ENCODE results near the gene JHY.
A peak's percentile ranks its signal among the peaks of the same experiment; 100 is the strongest.
"Not testable (repeated sequence)": the region's sequence is repeated elsewhere in the genome, so short reads cannot be mapped to it uniquely, and the experiment has no call there.

Gene JHY

DNA sequence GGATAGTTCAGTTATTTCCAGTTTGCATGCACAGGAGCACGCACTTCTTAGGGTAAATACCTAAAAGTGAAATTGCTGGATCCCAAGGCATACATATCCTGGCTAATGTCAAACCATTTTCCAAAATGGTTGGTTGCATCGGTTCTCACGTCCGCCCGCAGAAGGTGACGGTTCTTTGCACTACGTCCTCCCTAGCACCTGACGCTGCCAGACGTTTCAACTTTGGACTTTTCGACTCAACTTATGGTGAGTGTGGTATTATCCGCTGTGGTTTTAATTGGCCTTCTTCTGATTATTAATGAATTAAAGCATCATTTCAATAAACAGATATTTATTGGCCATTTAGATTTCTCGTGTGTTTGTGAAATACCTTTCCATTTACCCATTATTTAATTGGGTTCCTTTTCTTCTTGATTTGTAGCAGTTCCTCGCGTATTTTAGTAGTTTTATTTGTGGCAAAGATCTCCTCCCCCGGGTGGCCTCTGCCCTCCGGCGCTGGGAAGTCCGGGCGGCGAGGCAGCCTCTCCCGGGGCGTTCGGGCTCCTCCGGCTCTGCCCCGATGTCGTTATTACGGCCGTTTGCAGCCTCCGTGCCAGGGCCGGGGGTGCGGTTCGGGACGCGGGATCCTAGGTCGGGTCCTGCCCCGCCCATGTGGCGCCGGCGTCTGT is at the start of gene JHY:
TSS of gene JHY (plus strand) at position 571 of the 668 bp plus-strand sequence. CDS start 3,091 bp downstream, outside the sequence.
- DNase-seq (ENCODE audit: low read depth) = peak; percentile 34

DNA sequence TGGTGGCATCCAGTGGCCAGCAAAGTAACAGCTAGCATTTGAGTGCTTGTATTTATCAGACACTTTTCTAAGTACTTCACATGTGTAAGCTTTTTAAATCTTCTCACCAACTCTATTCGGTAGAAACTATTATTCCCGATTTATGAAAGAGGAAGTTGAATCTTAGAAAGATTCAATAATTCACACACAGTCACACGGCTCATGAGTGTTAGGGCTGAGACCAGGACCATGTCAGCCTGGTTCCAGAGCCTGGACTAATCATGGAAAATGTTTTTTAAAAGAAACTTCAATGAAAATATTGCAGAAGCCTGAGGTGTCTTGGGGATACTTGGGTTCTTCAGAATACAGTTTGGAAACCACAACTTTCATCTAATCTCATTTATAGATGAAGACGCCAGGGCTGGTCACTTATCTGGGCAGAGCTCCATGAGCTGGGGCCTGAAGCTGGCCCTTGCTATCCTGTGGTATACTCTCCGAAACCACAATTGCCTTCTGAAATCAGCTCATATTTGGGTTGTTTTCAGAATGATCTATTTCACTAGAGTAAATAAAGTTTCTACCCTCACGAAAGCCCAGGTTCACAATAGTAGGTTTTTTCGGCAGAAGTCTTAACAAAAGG is 48.6 kb upstream of the JHY start:
- DNase-seq (ENCODE audit: low read depth) = no peak

DNA sequence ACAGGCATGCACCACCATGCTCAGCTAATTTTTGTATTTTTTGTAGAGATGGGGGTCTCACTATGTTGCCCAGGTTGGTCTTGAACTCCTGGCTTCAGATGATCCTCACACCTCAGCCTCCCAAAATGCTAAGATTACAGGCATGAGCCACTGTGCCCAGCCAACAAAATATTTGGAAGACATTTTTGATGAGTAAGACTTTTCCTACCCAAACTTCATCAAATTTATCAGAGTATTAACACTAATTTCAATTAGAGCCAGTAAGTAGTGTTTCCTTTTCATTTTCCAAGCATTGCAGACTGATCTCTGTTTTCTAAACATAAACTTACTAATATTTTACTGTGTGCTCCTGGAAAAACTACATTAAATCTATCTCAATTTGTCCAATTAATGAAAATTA is 45.6 kb upstream of the JHY start:
- no peak for DNase-seq (ENCODE audit: low read depth)

DNA sequence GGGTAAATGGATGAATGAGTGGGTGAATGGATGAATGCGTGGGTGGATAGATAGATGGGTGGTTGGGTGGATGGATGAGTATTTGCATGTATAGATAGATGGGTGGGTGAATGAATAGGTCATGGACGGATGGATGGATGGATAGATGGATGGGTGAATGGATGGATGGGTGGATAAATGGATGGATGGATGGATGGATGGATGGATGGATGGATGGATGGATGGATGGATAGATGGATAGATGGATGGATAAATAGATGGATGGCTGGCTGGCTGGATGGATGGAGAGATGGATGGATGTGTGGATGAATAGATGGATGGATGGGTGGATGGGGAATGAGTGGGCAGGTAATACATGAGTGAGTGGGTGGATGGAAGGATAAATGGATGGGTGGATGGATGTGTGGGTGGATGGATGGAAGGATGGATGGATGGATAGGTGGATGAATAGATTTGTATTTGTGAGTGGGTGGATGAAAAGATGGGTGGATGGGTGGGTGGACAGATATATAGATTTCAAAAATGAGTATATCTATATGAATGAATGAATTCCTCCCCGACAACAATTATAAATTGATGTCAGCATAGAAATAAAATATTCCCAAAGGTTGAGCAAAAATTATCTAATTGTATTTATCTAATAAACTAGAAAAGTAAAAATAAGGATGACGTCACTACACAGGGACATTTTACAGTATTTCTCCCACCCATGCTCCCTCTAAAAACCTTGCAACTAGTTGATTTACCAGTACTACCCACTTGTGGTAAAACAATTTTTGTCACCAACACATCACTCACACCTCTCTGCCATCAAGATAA is 44.8 kb upstream of the JHY start:
- no peak for DNase-seq (ENCODE audit: low read depth)

DNA sequence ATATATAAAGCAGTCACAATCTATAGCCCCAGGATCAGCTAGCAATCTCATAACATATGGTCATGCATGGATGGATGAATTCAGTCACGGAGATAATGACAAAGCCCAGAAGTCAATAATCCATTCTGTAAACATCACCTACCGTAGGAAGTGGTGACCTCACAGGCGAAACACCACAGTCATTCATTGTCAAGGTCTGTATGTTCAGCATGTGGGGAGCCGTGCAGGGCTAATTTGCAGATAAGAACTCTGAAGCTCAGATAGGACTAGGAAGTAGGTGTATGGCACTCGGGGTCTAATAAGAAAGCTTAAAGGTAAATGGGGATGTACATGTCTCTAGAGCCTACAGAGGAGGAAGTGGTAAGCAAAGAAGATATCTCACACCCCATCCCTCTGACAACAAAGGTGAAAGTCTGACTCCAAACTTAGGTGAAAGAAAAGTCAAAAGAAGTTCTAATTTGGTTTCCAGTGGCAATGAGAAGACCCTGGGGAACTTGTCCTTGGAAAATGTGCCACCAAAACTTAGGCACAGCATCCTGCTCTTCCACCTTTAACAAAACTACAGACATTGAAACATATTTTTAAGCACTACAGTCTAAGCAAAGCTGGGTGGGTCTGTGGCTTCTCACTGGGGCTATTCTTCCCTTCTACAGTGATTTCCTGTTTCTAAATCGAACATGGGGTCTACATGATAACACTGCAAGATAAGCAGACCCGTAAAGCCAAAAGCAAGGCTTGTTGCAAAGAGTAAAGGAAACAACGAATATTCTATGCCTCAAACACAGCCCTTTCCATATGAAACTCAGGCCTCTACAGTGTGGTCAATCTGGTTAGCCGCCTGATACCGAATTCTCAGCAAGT is 39.0 kb upstream of the JHY start:
- DNase-seq (ENCODE audit: low read depth) = peak; percentile 36

DNA sequence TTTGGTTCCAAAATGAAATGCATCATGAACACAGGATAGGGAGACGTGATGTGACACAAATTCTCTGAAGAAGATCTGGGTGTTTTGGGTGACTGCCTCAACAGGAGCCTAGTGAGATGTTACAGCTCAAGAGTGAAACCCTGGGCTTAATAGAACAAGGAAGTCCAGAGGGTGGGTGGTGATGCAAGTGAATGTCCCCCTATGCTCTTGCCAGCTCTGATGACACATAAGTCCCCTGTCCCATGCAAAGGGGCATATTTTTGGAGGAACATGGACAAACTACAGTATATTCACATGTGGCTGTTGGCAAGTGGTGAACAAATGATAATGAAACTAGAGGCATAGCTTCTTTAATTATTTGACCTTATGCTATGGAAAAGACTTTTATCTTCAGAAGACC is 35.1 kb upstream of the JHY start:
- DNase-seq (ENCODE audit: low read depth) = no peak

DNA sequence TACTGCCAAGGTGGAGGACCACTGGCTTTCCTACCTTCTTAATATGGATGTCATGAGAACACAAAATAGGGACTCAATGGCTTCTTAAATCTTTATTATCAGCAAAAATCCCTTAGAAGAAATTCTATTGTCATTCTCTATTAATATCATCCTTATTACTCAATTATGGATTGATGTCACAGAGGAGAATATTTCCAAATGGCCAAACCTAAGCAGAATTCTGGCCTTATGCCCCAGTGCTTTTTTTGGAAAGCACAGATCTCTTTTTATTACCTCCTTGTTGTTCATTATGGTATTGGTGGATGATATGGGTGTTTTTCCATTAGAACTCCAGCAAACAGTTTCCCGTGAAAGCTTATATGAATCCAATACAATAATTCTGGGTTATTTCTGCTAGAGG is 34.4 kb upstream of the JHY start:
- no peak for DNase-seq (ENCODE audit: low read depth)

DNA sequence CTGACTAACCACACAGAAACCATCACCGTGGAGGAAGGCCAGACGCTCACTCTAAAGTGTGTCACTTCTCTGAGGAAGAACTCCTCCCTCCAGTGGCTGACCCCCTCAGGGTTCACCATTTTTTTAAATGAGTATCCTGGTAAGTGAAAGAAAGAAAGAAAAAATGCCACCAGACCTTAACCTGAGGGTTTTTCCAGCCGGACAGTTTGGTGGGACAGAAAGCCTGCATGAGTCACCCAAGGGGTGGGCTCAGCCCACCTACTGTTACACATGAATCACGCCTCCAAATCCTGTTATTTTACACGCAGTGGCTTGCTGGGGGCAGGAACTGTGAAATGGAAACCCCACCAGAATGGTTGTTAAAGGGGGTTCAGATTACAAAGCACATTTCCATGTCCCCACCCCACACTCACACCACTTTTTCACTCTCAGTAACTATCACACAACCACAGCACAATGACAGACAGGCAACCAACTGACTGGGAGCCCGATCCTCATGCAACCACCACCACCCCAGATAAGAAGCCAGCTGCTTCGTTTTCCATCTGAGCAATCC is 32.4 kb upstream of the JHY start:
- DNase-seq (ENCODE audit: low read depth) = peak; percentile 42

DNA sequence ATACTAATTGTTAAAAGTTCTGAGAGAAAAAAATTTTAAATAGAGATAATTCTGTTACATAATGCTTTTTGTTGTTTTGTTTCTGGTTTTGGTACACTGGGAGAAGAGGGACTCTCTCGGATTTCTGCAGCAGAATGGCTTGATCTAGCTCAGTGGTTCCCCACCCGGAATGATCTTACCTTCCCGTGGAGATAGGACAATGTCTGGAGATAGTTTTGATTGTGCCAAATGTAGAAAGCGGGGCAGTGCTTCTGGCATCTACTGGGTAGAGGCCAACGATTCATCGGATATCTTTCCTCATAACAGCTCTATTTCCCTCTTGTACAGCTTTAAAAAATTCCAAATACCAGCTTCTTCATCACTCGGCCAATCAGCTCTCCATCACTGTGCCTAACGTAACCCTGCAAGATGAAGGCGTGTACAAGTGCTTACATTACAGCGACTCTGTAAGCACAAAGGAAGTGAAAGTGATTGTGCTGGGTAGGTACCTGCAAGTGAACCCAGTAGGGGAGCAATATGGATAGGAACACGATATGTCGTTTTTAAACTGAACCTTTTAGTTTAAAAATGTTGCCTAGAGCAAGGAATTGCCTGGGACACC is 31.1 kb upstream of the JHY start:
- no peak for DNase-seq (ENCODE audit: low read depth)

DNA sequence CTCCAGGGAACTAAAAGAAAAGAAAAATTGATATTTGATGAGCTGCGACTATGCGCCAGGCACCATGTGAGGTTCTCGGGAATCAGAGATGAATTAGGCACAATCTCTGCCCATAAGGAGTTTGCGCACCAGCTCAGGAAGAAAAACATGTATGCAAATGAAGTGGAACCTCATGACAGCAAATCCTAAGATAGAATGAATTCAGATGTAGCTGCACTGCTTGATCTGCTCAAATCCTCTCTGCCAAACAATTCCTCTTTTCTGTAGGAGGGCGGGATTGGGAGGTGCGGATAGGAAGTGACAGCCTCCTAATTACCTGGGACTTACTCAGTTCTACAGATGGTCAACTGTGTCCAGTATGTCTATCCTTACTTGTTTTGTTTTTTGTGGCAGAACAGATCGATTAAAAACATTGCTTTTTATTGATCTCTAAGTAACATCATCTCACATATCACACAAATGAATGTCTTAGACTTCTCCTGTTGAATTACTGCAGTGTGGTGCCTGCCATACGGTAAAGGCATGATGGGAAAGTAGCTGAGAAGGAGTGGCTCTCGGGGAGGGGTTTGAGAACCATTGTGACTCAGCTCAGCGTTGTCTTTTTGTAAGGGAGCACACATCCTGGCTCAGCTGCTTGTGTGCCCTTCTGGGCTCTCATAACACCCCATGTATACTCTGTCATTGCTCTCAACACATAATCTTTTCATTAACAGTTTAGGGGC is 30.3 kb upstream of the JHY start:
- DNase-seq (ENCODE audit: low read depth) = peak; percentile 24

DNA sequence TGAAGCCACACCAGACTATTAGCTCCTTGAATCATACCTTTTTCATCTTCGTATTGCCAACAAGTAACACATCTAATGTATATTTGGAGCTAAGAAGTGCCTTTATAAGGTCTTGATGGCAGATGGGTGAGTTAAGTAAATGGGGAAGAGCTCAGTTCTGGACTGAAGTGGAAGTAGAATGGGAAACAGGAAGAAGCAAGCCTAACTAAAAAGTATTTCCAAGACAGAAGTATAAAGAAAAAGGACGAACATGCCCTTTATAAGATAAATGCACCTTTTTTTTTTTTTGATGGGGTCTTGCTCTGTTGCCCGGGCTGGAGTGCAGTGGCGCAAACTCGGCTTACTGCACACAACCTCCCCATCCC is 29.8 kb upstream of the JHY start:
- DNase-seq (ENCODE audit: low read depth) = no peak

DNA sequence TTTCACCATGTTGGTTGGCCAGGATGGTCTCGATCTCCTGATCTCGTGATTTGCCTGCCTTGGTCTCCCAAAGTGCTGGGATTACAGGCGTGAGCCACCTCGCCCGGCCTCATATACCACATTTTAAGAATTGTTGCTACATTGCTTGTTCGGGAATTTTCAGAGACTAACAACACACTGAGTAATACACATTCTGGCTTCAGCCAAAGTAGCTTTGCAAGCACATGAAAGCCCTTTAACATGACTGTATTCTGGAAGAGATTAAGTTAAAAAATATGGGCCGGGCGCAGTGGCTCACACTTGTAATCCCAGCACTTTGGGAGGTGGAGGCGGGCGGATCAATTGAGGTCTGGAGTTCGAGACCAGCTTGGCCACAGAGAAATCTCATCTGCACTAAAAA is 29.3 kb upstream of the JHY start:
- DNase-seq (ENCODE audit: low read depth) = no peak

DNA sequence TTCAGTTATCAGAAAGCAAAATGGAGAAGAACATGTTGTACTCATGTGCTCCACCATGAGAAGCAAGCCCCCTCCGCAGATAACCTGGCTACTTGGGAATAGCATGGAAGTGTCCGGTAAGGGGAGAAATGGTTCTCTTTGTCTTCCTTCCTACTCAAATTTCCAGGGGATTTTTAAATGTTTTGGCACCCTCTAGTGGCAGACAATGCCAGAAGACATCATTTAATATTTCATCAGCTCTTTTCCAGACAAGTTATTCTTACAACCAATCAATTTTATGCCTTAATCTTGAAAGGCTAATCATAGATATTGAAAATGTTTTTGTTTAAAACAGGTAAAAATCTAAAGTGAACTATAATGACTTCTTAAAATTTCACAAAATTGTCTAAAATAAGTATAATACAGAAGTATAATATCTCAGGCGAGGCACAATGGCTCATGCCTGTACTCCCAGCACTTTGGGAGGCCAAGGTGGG is 28.6 kb upstream of the JHY start:
- DNase-seq (ENCODE audit: low read depth) = peak; percentile 41

DNA sequence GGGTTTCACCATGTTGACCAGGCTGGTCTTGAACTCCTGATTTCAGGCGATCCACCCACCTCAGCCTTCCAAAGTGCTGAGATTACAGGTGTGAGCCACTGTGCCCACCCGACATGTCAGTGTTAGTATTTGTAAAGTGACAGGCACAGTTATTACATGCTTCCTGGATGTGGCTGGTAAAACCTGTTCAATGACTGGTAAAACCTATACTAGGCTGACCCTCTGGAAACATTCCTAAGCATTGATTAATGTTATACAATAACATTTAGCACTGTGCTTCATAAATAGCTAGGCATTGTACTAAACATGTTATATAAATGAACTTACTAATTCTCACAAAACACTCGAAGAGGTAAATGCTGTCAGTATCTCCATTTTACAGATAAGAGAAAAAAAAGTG is 20.9 kb upstream of the JHY start:
- DNase-seq (ENCODE audit: low read depth) = no peak

DNA sequence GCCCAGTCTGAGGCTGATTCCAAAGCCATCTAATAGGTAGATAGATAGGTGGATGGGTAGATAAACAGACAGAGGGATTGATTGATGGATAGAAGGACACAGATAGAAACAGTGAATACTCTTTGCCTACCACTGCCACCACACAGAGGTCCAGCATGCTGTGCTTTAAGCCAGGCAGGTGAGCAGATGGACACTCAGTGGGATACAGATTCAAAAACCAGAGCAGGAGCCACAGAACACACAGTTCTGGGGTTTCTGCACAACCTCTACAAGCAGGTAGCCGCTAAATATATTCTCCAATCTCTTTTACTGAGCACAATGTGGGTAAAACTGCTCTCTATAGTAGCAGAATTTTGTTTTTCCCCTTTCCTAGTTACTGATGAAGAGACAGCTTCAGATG is 20.5 kb upstream of the JHY start:
- DNase-seq (ENCODE audit: low read depth) = no peak

DNA sequence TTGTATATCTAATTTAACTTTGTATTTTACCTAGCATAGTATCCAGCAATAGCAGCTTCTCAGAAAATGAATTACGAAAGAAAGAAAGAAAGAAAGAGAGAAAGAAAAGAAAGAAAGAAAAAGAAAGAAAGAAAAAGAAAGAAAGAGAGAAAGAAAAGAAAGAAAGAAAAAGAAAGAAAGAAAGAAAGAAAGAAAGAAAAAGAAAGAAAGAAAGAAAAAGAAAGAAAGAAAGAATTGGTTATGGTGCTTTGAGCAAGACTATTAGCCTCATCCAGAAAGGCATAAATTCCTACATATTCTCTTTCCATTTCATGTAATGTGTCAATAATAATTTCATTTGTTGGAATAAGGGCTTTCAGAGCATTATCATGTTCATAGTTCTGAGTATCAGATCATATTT is 19.4 kb upstream of the JHY start:
- DNase-seq (ENCODE audit: low read depth) = not testable (repeated sequence)

DNA sequence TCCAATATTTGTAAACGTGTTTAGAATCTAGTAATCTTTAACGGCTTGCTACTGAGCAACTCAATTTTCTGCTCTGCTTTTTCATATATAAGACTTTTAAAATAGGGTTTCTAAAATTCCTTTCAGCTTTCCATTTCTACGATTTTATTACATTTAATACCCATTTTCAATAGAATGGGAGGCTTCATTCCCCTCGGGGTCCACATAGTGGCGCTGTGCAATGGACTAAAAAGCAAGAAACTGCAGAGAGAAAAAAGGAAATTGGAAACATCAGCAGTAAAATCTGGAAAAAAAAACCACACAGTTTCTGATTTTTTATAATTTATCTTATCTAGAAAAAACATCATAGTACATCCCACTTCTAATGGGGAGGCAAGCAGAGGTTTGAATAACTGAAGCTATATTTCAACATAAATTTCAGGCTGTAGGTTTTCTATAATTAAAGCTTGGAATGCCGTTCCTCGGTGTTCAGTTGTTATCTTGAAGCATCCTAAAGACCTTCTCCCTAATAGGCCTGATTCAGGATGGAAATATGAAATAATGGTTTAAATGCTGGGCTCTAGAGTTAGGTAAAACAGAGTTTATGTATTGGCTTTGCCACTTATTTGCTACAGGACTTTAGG is 18.7 kb upstream of the JHY start:
- no peak for DNase-seq (ENCODE audit: low read depth)

DNA sequence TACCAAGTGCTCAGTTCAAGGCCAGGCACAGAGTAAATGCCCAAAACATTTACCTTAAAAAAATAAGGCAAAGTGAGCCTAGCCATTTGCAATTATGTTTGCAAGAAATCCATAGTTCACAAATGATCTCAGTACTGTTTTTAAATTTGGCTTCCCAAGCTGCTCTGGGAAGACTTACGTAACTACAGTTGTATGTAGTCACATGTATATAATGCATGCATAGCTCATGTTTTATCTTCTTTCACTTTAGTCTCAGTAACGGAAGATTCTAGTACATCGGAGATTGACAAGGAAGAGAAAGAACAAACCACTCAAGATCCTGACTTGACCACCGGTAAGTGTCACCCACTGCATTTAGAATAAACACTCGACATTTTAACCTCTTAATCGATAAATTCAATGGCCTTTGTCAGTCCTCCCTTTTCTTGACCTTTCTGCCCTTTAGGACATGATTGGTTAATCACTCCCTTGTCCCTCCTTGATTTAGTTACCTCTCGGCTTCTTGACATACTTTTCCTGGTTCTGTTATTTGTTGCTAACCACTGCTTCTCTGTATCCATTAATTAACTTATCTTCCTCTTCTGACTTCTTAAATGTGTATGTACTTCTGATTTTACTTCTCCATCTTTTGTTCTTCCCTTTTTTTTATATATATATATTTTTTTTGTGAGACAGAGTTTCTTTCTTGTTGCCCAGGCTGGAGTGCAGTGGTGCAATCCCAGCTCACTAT is 18.0 kb upstream of the JHY start:
- no peak for DNase-seq (ENCODE audit: low read depth)

DNA sequence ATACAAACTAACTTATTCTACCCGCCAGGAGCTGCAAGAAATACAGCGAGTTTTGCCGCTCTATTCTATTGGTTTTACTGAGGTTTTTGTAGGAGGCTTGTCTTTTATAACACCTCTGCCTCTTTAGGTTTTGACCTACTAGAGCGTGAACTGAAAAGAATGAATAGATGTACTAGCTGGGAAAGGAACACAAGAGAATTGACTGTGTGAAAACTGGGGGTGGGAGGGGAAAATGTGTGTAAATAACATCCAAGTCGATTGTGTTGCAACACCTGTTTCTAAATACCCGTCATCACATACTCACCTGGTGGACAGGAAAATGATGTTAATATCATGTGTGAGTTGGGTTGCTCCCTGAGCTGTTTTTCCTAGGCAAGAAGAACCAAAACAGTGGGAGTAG is 12.9 kb upstream of the JHY start:
- DNase-seq (ENCODE audit: low read depth) = no peak

DNA sequence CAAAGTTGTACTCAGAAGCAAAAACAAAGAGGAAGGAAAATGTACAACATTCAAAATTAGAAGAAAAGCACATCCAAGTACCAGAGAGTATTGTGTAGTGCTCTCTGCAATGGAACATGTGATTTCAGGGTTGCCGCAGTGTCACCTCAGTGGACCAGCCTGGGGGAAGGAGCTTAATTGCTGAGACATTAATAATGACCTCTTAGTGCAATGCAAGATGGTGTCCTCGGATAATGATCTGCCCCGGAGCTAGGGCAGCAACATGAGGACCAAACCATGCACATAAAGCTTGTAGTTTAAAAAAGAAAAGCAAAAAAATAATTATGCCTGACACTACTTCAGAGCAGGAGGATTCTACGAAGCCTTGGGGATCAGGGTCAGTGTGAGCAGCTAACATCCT is 11.3 kb upstream of the JHY start:
- DNase-seq (ENCODE audit: low read depth) = no peak

Measured in activated T-cell treated with anti-CD3 and anti-CD28 coated beads for 24 hours (primary cell).